ENCODE measurements around the gene PCBP3.
"Not testable (repeated sequence)": the region's sequence is repeated elsewhere in the genome, so short reads cannot be mapped to it uniquely, and the experiment has no call there.

Gene PCBP3

DNA sequence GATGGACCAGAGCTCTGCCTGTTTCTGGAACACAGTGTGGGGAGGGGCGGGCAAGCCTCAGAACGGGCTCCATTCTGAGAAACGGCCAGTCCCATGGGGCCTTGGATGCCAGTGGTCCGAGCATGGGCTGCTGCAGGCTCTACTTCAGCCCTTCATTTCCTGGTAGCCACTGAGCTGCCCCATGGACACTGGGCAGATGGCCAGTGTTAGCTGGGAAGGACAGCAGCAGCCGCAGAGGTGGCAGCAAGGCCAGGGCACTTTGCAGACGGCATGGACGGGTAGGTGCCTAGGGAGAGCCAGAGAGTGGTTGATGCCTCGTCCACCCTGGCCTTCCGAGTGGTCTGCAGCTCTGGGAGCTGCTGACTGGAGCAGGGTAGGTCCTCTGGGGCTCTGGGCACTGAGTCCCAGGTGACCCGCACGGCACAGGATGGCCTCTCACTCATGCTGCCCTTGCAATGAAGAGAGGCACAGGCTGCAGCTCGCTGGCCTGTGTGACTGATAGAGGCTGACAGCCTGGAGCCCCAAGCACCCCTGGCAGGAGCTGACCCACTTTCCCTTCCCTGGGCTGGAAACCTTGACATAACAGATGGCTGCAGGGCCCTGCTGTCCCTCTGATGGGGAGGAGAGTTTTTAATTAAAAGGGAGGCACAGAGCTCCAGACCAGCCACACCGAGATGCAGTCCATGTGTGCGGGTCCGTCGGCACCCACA is 250.4 kb downstream of the PCBP3 start:
- Histone ChIP-seq H3K4me1 (ENCODE audit: low read depth, poor library complexity, severe bottlenecking) (no peaks in the 10 kb centered on the region), H3K4me3 (IDR thresholded peaks at IDR 0.05; ENCODE audit: insufficient read depth, low read depth, low read length) (no peak overlapping the region), H3K27ac (no peak overlapping the region), H2AFZ (ENCODE audit: low read depth) (no peak overlapping the region), H3K79me2 (ENCODE audit: insufficient read depth, low read depth) (no peaks in the 10 kb centered on the region), H4K20me1 (ENCODE audit: insufficient read depth) (no peaks in the 10 kb centered on the region), H3K9ac (no peak overlapping the region), H3K27me3 (ENCODE audit: insufficient read depth, low read depth) (peaks cover 68% of the 10 kb centered on the region), H3K36me3 (ENCODE audit: insufficient read depth) (no peaks in the 10 kb centered on the region), H3K4me2 (no peak overlapping the region)
- TF ChIP-seq, protein P1, sequence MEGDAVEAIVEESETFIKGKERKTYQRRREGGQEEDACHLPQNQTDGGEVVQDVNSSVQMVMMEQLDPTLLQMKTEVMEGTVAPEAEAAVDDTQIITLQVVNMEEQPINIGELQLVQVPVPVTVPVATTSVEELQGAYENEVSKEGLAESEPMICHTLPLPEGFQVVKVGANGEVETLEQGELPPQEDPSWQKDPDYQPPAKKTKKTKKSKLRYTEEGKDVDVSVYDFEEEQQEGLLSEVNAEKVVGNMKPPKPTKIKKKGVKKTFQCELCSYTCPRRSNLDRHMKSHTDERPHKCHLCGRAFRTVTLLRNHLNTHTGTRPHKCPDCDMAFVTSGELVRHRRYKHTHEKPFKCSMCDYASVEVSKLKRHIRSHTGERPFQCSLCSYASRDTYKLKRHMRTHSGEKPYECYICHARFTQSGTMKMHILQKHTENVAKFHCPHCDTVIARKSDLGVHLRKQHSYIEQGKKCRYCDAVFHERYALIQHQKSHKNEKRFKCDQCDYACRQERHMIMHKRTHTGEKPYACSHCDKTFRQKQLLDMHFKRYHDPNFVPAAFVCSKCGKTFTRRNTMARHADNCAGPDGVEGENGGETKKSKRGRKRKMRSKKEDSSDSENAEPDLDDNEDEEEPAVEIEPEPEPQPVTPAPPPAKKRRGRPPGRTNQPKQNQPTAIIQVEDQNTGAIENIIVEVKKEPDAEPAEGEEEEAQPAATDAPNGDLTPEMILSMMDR (conservative IDR thresholded peaks at IDR 0.05; ENCODE audit: low read depth, low read length), result no peak

- H4K20me1 ChIP-seq (ENCODE audit: insufficient read depth), result no peaks in the 10 kb centered on the region
- TF ChIP-seq, protein P1 (conservative IDR thresholded peaks at IDR 0.05; ENCODE audit: low read depth, low read length), result no peak
- no peaks in the 10 kb centered on the region for H3K4me1 ChIP-seq (ENCODE audit: low read depth, poor library complexity, severe bottlenecking)
These were observed 250.9 kb downstream of the PCBP3 start for GRCh38 chr21:45894450-45894825.

DNA sequence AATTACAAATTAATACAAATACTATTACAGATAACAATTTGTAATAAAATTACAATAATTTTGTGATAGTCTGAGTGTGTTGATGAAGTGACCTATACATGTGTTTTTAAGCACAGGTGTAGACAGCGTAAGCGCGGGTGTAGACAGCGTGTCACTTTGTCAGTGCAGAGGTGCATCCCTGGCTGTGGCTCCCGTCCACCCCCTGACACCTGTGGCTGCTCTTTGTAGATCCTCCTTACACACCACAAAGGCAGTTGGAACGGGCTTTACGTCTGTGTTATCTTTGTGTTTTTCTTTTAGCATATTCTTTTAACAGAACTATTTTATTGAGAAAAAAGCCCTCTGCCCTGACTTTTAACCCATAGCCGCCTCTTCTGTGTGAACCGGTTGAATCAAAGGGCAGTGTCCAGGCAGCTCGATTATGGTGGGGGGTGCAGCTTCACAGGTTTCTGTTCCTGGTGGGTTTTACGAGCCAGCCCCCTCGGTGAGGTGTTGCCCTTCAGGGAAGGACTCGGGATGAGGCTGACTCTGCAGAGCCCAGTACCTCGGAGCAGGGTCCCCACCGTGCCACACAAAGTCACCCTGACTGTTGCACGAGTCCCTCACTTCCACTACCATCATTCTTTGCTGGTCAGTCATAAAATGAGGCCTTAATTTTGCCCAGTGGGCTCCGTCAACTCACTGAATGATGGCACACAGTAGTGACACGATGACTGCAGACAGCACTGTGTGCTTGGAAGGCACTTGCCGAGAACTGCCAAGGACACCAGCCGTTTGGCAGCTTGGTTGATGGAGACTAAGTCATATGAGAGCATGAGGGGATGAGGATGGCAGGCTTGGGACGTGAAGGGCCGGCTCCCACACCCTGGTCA is 251.6 kb downstream of the PCBP3 start:
- no peak overlapping the region for H3K4me3 ChIP-seq (IDR thresholded peaks at IDR 0.05; ENCODE audit: insufficient read depth, low read depth, low read length)
- no peaks in the 10 kb centered on the region for H4K20me1 ChIP-seq (ENCODE audit: insufficient read depth)
- no peak overlapping the region for H3K27ac ChIP-seq
- no peaks in the 10 kb centered on the region for H3K79me2 ChIP-seq (ENCODE audit: insufficient read depth, low read depth)
- TF ChIP-seq, protein P1 (conservative IDR thresholded peaks at IDR 0.05; ENCODE audit: low read depth, low read length), result no peak
- H3K9ac ChIP-seq, result no peak overlapping the region
- no peaks in the 10 kb centered on the region for H3K4me1 ChIP-seq (ENCODE audit: low read depth, poor library complexity, severe bottlenecking)
- no peak overlapping the region for H3K4me2 ChIP-seq
- H2AFZ ChIP-seq (ENCODE audit: low read depth), result no peak overlapping the region
- H3K36me3 ChIP-seq (ENCODE audit: insufficient read depth), result no peaks in the 10 kb centered on the region
- H3K27me3 ChIP-seq (ENCODE audit: insufficient read depth, low read depth), result peaks cover 68% of the 10 kb centered on the region

More at GRCh38 chr21:45894450-45894825, 250.9 kb downstream of the PCBP3 start:
- peaks cover 68% of the 10 kb centered on the region for H3K27me3 ChIP-seq (ENCODE audit: insufficient read depth, low read depth)
- no peak overlapping the region for H2AFZ ChIP-seq (ENCODE audit: low read depth)
- H3K4me2 ChIP-seq, result no peak overlapping the region
- H3K79me2 ChIP-seq (ENCODE audit: insufficient read depth, low read depth), result no peaks in the 10 kb centered on the region
- no peak overlapping the region for H3K9ac ChIP-seq
- no peak overlapping the region for H3K27ac ChIP-seq
- H3K4me3 ChIP-seq (IDR thresholded peaks at IDR 0.05; ENCODE audit: insufficient read depth, low read depth, low read length), result no peak overlapping the region
- no peaks in the 10 kb centered on the region for H3K36me3 ChIP-seq (ENCODE audit: insufficient read depth)

- Histone ChIP-seq H3K4me1 (ENCODE audit: low read depth, poor library complexity, severe bottlenecking) (no peaks in the 10 kb centered on the region), H3K4me3 (IDR thresholded peaks at IDR 0.05; ENCODE audit: insufficient read depth, low read depth, low read length) (no peak overlapping the region), H3K27me3 (ENCODE audit: insufficient read depth, low read depth) (peaks cover 65% of the 10 kb centered on the region), H2AFZ (ENCODE audit: low read depth) (no peak overlapping the region), H3K36me3 (ENCODE audit: insufficient read depth) (no peaks in the 10 kb centered on the region), H3K27ac (no peak overlapping the region), H3K4me2 (no peak overlapping the region), H3K9ac (no peak overlapping the region), H3K79me2 (ENCODE audit: insufficient read depth, low read depth) (no peaks in the 10 kb centered on the region), H4K20me1 (ENCODE audit: insufficient read depth) (no peaks in the 10 kb centered on the region)
- TF ChIP-seq, protein P1 (conservative IDR thresholded peaks at IDR 0.05; ENCODE audit: low read depth, low read length), result no peak
These were observed 252.3 kb downstream of the PCBP3 start for GRCh38 chr21:45895778-45896370.

DNA sequence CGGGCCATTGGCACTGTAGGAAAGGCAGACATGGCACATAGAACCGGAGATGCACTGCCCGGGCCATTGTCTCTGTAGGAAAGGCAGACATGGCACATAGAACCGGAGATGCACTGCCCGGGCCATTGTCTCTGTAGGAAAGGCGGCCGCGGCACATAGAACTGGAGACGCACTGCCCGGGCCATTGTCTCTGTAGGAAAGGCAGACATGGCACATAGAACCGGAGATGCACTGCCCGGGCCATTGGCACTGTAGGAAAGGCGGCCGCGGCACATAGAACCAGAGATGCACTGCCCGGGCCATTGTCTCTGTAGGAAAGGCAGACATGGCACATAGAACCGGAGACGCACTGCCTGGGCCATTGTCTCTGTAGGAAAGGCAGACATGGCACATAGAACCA is 252.9 kb downstream of the PCBP3 start:
- H3K9ac ChIP-seq; H3K36me3 ChIP-seq (ENCODE audit: insufficient read depth); H4K20me1 ChIP-seq (ENCODE audit: insufficient read depth); H3K4me1 ChIP-seq (ENCODE audit: low read depth, poor library complexity, severe bottlenecking); H3K27ac ChIP-seq; H3K4me3 ChIP-seq (IDR thresholded peaks at IDR 0.05; ENCODE audit: insufficient read depth, low read depth, low read length); H3K79me2 ChIP-seq (ENCODE audit: insufficient read depth, low read depth); H3K4me2 ChIP-seq; H2AFZ ChIP-seq (ENCODE audit: low read depth): not testable (repeated sequence)
- H3K27me3 ChIP-seq (ENCODE audit: insufficient read depth, low read depth), result peaks cover 63% of the 10 kb centered on the region
